Measurements from ENCODE around the gene ANO10. TPM values are rescaled to one million over a fixed set of nuclear protein-coding genes. Genes with fewer than 3 reads are reported as not detected.

The ANO10 gene
- total and polyA plus RNA-seq, 5 donors from 2014 or later: 5.3 to 9.8 (median 6.5) TPM

GRCh38 chr3:43620831-43621655 is 768 bp downstream of the ANO10 start:
- H3K4me1 Mint-ChIP-seq: peaks cover 0 to 22% (median 13%) of the 10 kb centered on the region in 4 donors
- H3K27me3 Mint-ChIP-seq: no peaks in the 10 kb centered on the region
- Histone ChIP-seq H3K27me3 (ENCODE audit: control insufficient read depth, insufficient read depth, low read length) (no peaks in the 10 kb centered on the region), H3K4me3 (ENCODE audit: low read depth, low read length) (peak overlapping the region; percentile 58), H3K9me3 (ENCODE audit: control insufficient read depth in 2 of 2, low read length in 2 of 2) (no peaks in the 10 kb centered on the region), H3K36me3 (ENCODE audit: control insufficient read depth, insufficient read depth, low read length) (no peaks in the 10 kb centered on the region), H3K27ac (ENCODE audit: insufficient read depth, low read length, poor library complexity, severe bottlenecking) (no peak overlapping the region), H3K4me1 (ENCODE audit: control insufficient read depth, insufficient read depth, low read length, poor library complexity, severe bottlenecking) (peaks cover 13% of the 10 kb centered on the region)
- DNase-seq (peak in 2 of 3 donors; percentile 5 to 7), ATAC-seq (ENCODE audit: low read depth in 2 of 2) (no peak)
- peak overlapping the region; percentile 64 to 94 (median 84) for H3K27ac Mint-ChIP-seq
- no peaks in the 10 kb centered on the region for H3K9me3 Mint-ChIP-seq
- no peaks in the 10 kb centered on the region for H3K36me3 Mint-ChIP-seq
- H3K4me3 Mint-ChIP-seq: peak overlapping the region; percentile 90 to 96 (median 94)

GRCh38 chr3:43619588-43619987 is 2.2 kb downstream of the ANO10 start:
- H3K4me3 Mint-ChIP-seq: peak overlapping the region in 2 of 4 donors; percentile 90 to 96
- H3K4me3 ChIP-seq (ENCODE audit: low read depth, low read length): no peak overlapping the region
- no peaks in the 10 kb centered on the region for H3K27me3 Mint-ChIP-seq
- H3K36me3 Mint-ChIP-seq: no peaks in the 10 kb centered on the region
- DNase-seq: no peak
- no peaks in the 10 kb centered on the region for H3K9me3 ChIP-seq (ENCODE audit: control insufficient read depth in 2 of 2, low read length in 2 of 2)
- no peaks in the 10 kb centered on the region for H3K36me3 ChIP-seq (ENCODE audit: control insufficient read depth, insufficient read depth, low read length)
- H3K9me3 Mint-ChIP-seq: no peaks in the 10 kb centered on the region
- no peak overlapping the region for H3K27ac Mint-ChIP-seq
- H3K4me1 Mint-ChIP-seq: peaks cover 0 to 22% (median 13%) of the 10 kb centered on the region in 4 donors
- H3K27ac ChIP-seq (ENCODE audit: insufficient read depth, low read length, poor library complexity, severe bottlenecking): no peak overlapping the region
- H3K27me3 ChIP-seq (ENCODE audit: control insufficient read depth, insufficient read depth, low read length): no peaks in the 10 kb centered on the region
- no peak for ATAC-seq (ENCODE audit: low read depth in 2 of 2)
- peaks cover 13% of the 10 kb centered on the region for H3K4me1 ChIP-seq (ENCODE audit: control insufficient read depth, insufficient read depth, low read length, poor library complexity, severe bottlenecking)

DNA sequence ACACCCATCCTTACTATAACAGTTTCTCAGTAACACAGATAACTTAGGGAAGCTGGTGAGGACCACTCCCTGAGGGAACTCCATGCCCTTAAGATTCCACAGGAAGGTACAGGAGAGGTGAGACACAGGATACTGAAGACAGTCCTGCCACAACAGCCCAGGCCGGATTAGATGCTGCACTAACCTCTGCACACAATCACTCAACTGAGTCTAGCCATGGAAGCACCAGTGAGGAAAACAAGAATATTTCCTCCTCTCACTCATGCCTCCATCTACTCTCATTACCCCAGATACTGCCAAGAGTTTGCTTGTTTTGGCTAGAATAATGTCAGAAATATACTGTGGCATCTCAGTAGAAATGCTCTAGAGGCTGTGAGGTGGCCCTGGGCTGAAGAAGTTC is 3.7 kb downstream of the ANO10 start:
- Mint-ChIP-seq H3K27ac (peak overlapping the region in 1 of 3 donors; percentile 11), H3K36me3 (no peaks in the 10 kb centered on the region), H3K9me3 (no peaks in the 10 kb centered on the region), H3K4me1 (peaks cover 0 to 22% (median 13%) of the 10 kb centered on the region in 4 donors), H3K4me3 (peak overlapping the region in 1 of 4 donors; percentile 43), H3K27me3 (no peaks in the 10 kb centered on the region)
- DNase-seq (no peak), ATAC-seq (ENCODE audit: low read depth in 2 of 2) (no peak)
- Histone ChIP-seq H3K9me3 (ENCODE audit: control insufficient read depth in 2 of 2, low read length in 2 of 2) (no peaks in the 10 kb centered on the region), H3K36me3 (ENCODE audit: control insufficient read depth, insufficient read depth, low read length) (no peaks in the 10 kb centered on the region), H3K4me1 (ENCODE audit: control insufficient read depth, insufficient read depth, low read length, poor library complexity, severe bottlenecking) (peaks cover 13% of the 10 kb centered on the region), H3K27ac (ENCODE audit: insufficient read depth, low read length, poor library complexity, severe bottlenecking) (no peak overlapping the region), H3K4me3 (ENCODE audit: low read depth, low read length) (no peak overlapping the region), H3K27me3 (ENCODE audit: control insufficient read depth, insufficient read depth, low read length) (no peaks in the 10 kb centered on the region)

GRCh38 chr3:43616034-43616433 is 5.8 kb downstream of the ANO10 start:
- Mint-ChIP-seq H3K4me3 (no peak overlapping the region), H3K27me3 (no peaks in the 10 kb centered on the region), H3K27ac (peak overlapping the region in 1 of 3 donors; percentile 11), H3K9me3 (no peaks in the 10 kb centered on the region), H3K4me1 (peaks cover 0 to 7% (median 3%) of the 10 kb centered on the region in 4 donors), H3K36me3 (no peaks in the 10 kb centered on the region)
- no peaks in the 10 kb centered on the region for H3K27me3 ChIP-seq (ENCODE audit: control insufficient read depth, insufficient read depth, low read length)
- ATAC-seq (ENCODE audit: low read depth in 2 of 2) (no peak), DNase-seq (no peak)
- no peaks in the 10 kb centered on the region for H3K9me3 ChIP-seq (ENCODE audit: control insufficient read depth in 2 of 2, low read length in 2 of 2)
- no peak overlapping the region for H3K4me3 ChIP-seq (ENCODE audit: low read depth, low read length)
- no peaks in the 10 kb centered on the region for H3K36me3 ChIP-seq (ENCODE audit: control insufficient read depth, insufficient read depth, low read length)
- peaks cover 3% of the 10 kb centered on the region for H3K4me1 ChIP-seq (ENCODE audit: control insufficient read depth, insufficient read depth, low read length, poor library complexity, severe bottlenecking)
- no peak overlapping the region for H3K27ac ChIP-seq (ENCODE audit: insufficient read depth, low read length, poor library complexity, severe bottlenecking)

GRCh38 chr3:43615133-43615532 is 6.7 kb downstream of the ANO10 start:
- no peaks in the 10 kb centered on the region for H3K27me3 Mint-ChIP-seq
- ATAC-seq (ENCODE audit: low read depth in 2 of 2): no peak
- H3K9me3 ChIP-seq (ENCODE audit: control insufficient read depth in 2 of 2, low read length in 2 of 2): no peaks in the 10 kb centered on the region
- no peaks in the 10 kb centered on the region for H3K36me3 ChIP-seq (ENCODE audit: control insufficient read depth, insufficient read depth, low read length)
- H3K27ac Mint-ChIP-seq: no peak overlapping the region
- no peak overlapping the region for H3K4me3 ChIP-seq (ENCODE audit: low read depth, low read length)
- peaks cover 0 to 7% (median 1%) of the 10 kb centered on the region in 4 donors for H3K4me1 Mint-ChIP-seq
- H3K4me3 Mint-ChIP-seq: no peak overlapping the region
- no peaks in the 10 kb centered on the region for H3K9me3 Mint-ChIP-seq
- H3K27ac ChIP-seq (ENCODE audit: insufficient read depth, low read length, poor library complexity, severe bottlenecking): no peak overlapping the region
- no peaks in the 10 kb centered on the region for H3K36me3 Mint-ChIP-seq
- no peaks in the 10 kb centered on the region for H3K27me3 ChIP-seq (ENCODE audit: control insufficient read depth, insufficient read depth, low read length)
- DNase-seq: no peak
- no peaks in the 10 kb centered on the region for H3K4me1 ChIP-seq (ENCODE audit: control insufficient read depth, insufficient read depth, low read length, poor library complexity, severe bottlenecking)

DNA sequence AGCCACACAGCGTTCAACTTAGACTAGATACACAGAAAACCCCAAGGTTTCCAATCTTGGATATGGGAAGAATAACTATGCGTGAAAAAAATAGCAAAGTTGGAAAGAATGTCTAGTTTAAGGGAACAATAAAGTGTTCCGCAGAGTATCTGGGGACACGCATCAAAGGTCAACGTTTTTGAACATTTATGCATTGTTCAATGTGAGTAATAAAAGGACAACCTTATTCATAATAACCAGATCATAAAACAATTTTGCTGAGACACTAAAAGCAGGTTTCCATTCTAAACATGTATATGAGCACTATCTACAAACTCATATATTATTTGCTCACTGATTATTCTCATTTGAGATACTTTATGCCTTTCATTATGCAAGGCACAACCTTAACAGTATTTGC is 7.8 kb downstream of the ANO10 start:
- H3K4me3 Mint-ChIP-seq: no peak overlapping the region
- no peak for DNase-seq
- Histone ChIP-seq H3K36me3 (ENCODE audit: control insufficient read depth, insufficient read depth, low read length) (no peaks in the 10 kb centered on the region), H3K27me3 (ENCODE audit: control insufficient read depth, insufficient read depth, low read length) (no peaks in the 10 kb centered on the region), H3K27ac (ENCODE audit: insufficient read depth, low read length, poor library complexity, severe bottlenecking) (no peak overlapping the region), H3K4me1 (ENCODE audit: control insufficient read depth, insufficient read depth, low read length, poor library complexity, severe bottlenecking) (no peaks in the 10 kb centered on the region), H3K4me3 (ENCODE audit: low read depth, low read length) (no peak overlapping the region), H3K9me3 (ENCODE audit: control insufficient read depth in 2 of 2, low read length in 2 of 2) (no peaks in the 10 kb centered on the region)
- H3K27ac Mint-ChIP-seq: no peak overlapping the region
- H3K36me3 Mint-ChIP-seq: no peaks in the 10 kb centered on the region
- H3K4me1 Mint-ChIP-seq: peaks cover 0 to 8% (median 1%) of the 10 kb centered on the region in 4 donors
- H3K9me3 Mint-ChIP-seq: no peaks in the 10 kb centered on the region
- no peaks in the 10 kb centered on the region for H3K27me3 Mint-ChIP-seq
- no peak for ATAC-seq (ENCODE audit: low read depth in 2 of 2)

DNA sequence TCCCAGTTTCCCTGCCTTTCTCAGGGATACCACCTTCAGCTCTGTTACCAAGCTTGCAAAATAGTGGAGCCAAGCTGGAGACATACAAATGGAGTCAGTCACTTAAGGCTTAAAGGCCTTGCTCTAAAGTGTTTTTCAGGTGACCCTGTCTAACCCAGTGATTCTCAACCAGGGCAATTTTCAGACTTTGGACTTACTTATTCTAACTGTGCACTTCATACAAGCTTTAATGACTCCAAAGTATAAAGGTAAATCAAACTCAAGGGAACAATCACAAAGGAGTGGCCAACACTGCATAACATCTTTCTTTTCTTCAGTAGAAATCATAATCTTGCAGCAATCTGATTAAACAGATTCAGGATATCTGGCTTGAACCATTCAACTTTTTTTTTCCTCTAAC is 9.4 kb downstream of the ANO10 start:
- no peaks in the 10 kb centered on the region for H3K27me3 Mint-ChIP-seq
- Histone ChIP-seq H3K27ac (ENCODE audit: insufficient read depth, low read length, poor library complexity, severe bottlenecking) (no peak overlapping the region), H3K9me3 (ENCODE audit: control insufficient read depth in 2 of 2, low read length in 2 of 2) (no peaks in the 10 kb centered on the region), H3K27me3 (ENCODE audit: control insufficient read depth, insufficient read depth, low read length) (no peaks in the 10 kb centered on the region), H3K4me1 (ENCODE audit: control insufficient read depth, insufficient read depth, low read length, poor library complexity, severe bottlenecking) (no peaks in the 10 kb centered on the region), H3K36me3 (ENCODE audit: control insufficient read depth, insufficient read depth, low read length) (no peaks in the 10 kb centered on the region), H3K4me3 (ENCODE audit: low read depth, low read length) (no peak overlapping the region)
- H3K36me3 Mint-ChIP-seq: no peaks in the 10 kb centered on the region
- no peak overlapping the region for H3K4me3 Mint-ChIP-seq
- H3K27ac Mint-ChIP-seq: no peak overlapping the region
- no peak for DNase-seq
- no peak for ATAC-seq (ENCODE audit: low read depth in 2 of 2)
- H3K4me1 Mint-ChIP-seq: peaks cover 0 to 13% (median 0%) of the 10 kb centered on the region in 4 donors
- H3K9me3 Mint-ChIP-seq: no peaks in the 10 kb centered on the region

GRCh38 chr3:43609406-43609805 is 12.4 kb downstream of the ANO10 start:
- H3K4me3 Mint-ChIP-seq: no peak overlapping the region
- H3K9me3 Mint-ChIP-seq: no peaks in the 10 kb centered on the region
- no peaks in the 10 kb centered on the region for H3K27me3 Mint-ChIP-seq
- peaks cover 0 to 13% (median 0%) of the 10 kb centered on the region in 4 donors for H3K4me1 Mint-ChIP-seq
- ATAC-seq (ENCODE audit: low read depth in 2 of 2) (no peak), DNase-seq (no peak)
- H3K36me3 Mint-ChIP-seq: peaks cover 4% of the 10 kb centered on the region
- Histone ChIP-seq H3K4me3 (ENCODE audit: low read depth, low read length) (no peak overlapping the region), H3K27ac (ENCODE audit: insufficient read depth, low read length, poor library complexity, severe bottlenecking) (no peak overlapping the region), H3K4me1 (ENCODE audit: control insufficient read depth, insufficient read depth, low read length, poor library complexity, severe bottlenecking) (no peaks in the 10 kb centered on the region), H3K9me3 (ENCODE audit: control insufficient read depth in 2 of 2, low read length in 2 of 2) (no peaks in the 10 kb centered on the region), H3K36me3 (ENCODE audit: control insufficient read depth, insufficient read depth, low read length) (no peaks in the 10 kb centered on the region), H3K27me3 (ENCODE audit: control insufficient read depth, insufficient read depth, low read length) (no peaks in the 10 kb centered on the region)
- H3K27ac Mint-ChIP-seq: no peak overlapping the region

All from CD4-positive, CD25-positive, alpha-beta regulatory T cell (primary cell).